ENCODE results near the gene PELI1.

PELI1 gene

GRCh38 chr2:64133828-64134227 is 10.4 kb downstream of the PELI1 start:
- Mint-ChIP-seq H3K4me3 (no peak overlapping the region), H3K27me3 (ENCODE audit: low read depth) (no peaks in the 10 kb centered on the region), H3K36me3 (ENCODE audit: low read depth) (peaks cover 13% of the 10 kb centered on the region), H3K4me1 (peaks cover 41% of the 10 kb centered on the region), H3K9me3 (no peaks in the 10 kb centered on the region), H3K27ac (peak overlapping the region in 1 of 3 experiments; percentile 52)
- TF ChIP-seq CTCF (IDR thresholded peaks at IDR 0.05; ENCODE audit: unreplicated experiment in 3 of 3) = no peak

- Mint-ChIP-seq H3K27me3 (ENCODE audit: low read depth) (no peaks in the 10 kb centered on the region), H3K27ac (peak overlapping the region in 2 of 3 experiments; percentile 3 to 33), H3K9me3 (no peaks in the 10 kb centered on the region), H3K4me3 (no peak overlapping the region), H3K36me3 (ENCODE audit: low read depth) (peaks cover 12% of the 10 kb centered on the region), H3K4me1 (peaks cover 42% of the 10 kb centered on the region)
- TF ChIP-seq CTCF (IDR thresholded peaks at IDR 0.05; ENCODE audit: unreplicated experiment in 3 of 3) = no peak
Measured at GRCh38 chr2:64133354-64133753, 10.9 kb downstream of the PELI1 start.

GRCh38 chr2:64130333-64130732 is 13.9 kb downstream of the PELI1 start:
- no peak overlapping the region for H3K4me3 Mint-ChIP-seq
- H3K36me3 Mint-ChIP-seq (ENCODE audit: low read depth) = peaks cover 13% of the 10 kb centered on the region
- no peak for TF ChIP-seq CTCF (IDR thresholded peaks at IDR 0.05; ENCODE audit: unreplicated experiment in 3 of 3)

GRCh38 chr2:64128943-64129391 is 15.3 kb downstream of the PELI1 start:
- peaks cover 31% of the 10 kb centered on the region for H3K4me1 Mint-ChIP-seq
- H3K36me3 Mint-ChIP-seq (ENCODE audit: low read depth) = peaks cover 25% of the 10 kb centered on the region
- no peak for TF ChIP-seq CTCF (IDR thresholded peaks at IDR 0.05; ENCODE audit: unreplicated experiment in 3 of 3)
- H3K27me3 Mint-ChIP-seq (ENCODE audit: low read depth) = no peaks in the 10 kb centered on the region
- peaks cover under 1% of the 10 kb centered on the region for H3K9me3 Mint-ChIP-seq
- no peak overlapping the region for H3K4me3 Mint-ChIP-seq
- peak overlapping the region in 1 of 3 experiments; percentile 18 for H3K27ac Mint-ChIP-seq

More at GRCh38 chr2:64130333-64130732, 13.9 kb downstream of the PELI1 start:
- Mint-ChIP-seq H3K27ac (peak overlapping the region in 1 of 3 experiments; percentile 39), H3K27me3 (ENCODE audit: low read depth) (no peaks in the 10 kb centered on the region), H3K9me3 (no peaks in the 10 kb centered on the region), H3K4me1 (peaks cover 33% of the 10 kb centered on the region)

- H3K36me3 Mint-ChIP-seq (ENCODE audit: low read depth) = peaks cover 30% of the 10 kb centered on the region
- peaks cover 31% of the 10 kb centered on the region for H3K4me1 Mint-ChIP-seq
- no peak overlapping the region for H3K4me3 Mint-ChIP-seq
- peak overlapping the region in 2 of 3 experiments; percentile 18 to 28 for H3K27ac Mint-ChIP-seq
- H3K9me3 Mint-ChIP-seq = peaks cover 3% of the 10 kb centered on the region
- no peaks in the 10 kb centered on the region for H3K27me3 Mint-ChIP-seq (ENCODE audit: low read depth)
- TF ChIP-seq CTCF (IDR thresholded peaks at IDR 0.05; ENCODE audit: unreplicated experiment in 3 of 3) = no peak
Measured at GRCh38 chr2:64128406-64128805, 15.8 kb downstream of the PELI1 start.

- Mint-ChIP-seq H3K4me1 (peaks cover 36% of the 10 kb centered on the region), H3K27ac (peak overlapping the region in 1 of 3 experiments; percentile 18), H3K36me3 (ENCODE audit: low read depth) (peaks cover 35% of the 10 kb centered on the region), H3K27me3 (ENCODE audit: low read depth) (no peaks in the 10 kb centered on the region), H3K4me3 (no peak overlapping the region), H3K9me3 (peaks cover 3% of the 10 kb centered on the region)
- no peak for TF ChIP-seq CTCF (IDR thresholded peaks at IDR 0.05; ENCODE audit: unreplicated experiment in 3 of 3)
Measured at GRCh38 chr2:64127119-64127518, 17.1 kb downstream of the PELI1 start.
